Gastrocnemius medialis (tissue), 4 donors: ENCODE data around the gene PPP1R7.

Source experiments
- CTCF ChIP-seq, 5 experiments: fragments of 450-650 bp in 3 of 5; fragments of 200-600 bp in 2 of 5; sonication (generic) in 2 of 5; IDR thresholded peaks in 4 of 5; conservative IDR thresholded peaks in 1 of 5; 1 replicate in 4 of 5; 2 replicates in 1 of 5; pipeline ENCODE4 v1.5.1; 2016 to 2019; ENCODE audit warnings: antibody characterized with exemption in 5 of 5, mild to moderate bottlenecking in 3 of 5, moderate library complexity in 3 of 5
- POLR2A ChIP-seq, 2 donors: fragments of 450-650 bp; IDR thresholded peaks; one replicate each; pipeline ENCODE4 v1.6.1; 2017; ENCODE audit warnings: antibody characterized with exemption in 2 of 2, mild to moderate bottlenecking in 2 of 2, moderate library complexity in 2 of 2

GRCh38 chr2:241213567-241213966, 63.3 kb downstream of the PPP1R7 start:
- TF ChIP-seq CTCF (IDR thresholded peaks at IDR 0.05 in 4 of 5, conservative IDR thresholded peaks at IDR 0.05 in 1 of 5) = no peak
- TF ChIP-seq POLR2A (IDR thresholded peaks at IDR 0.05) = no peak
